NB4 (cell line): Measurements from ENCODE around the gene ADAMTSL2.

Source experiments
- DNase-seq: peaks from one replicate; pipeline ENCODE4 v3.0.0; 2010; ENCODE audit warnings: low read depth
- H3K4me3 ChIP-seq: one replicate; pipeline ENCODE4 v1.5.1; 2011; ENCODE audit warnings: mild to moderate bottlenecking, low read depth, low read length, moderate library complexity
- MYC ChIP-seq: IDR thresholded peaks from 2 replicates; pipeline ENCODE4 v1.6.1; 2011; ENCODE audit warnings: low read depth, low read length
- POLR2A ChIP-seq: IDR thresholded peaks from 2 replicates; pipeline ENCODE4 v1.6.1; 2011; ENCODE audit warnings: mild to moderate bottlenecking; ENCODE audit not compliant: insufficient read length; ENCODE audit errors: extremely low read depth
- TF ChIP-seq, protein P1 (sequence below): IDR thresholded peaks from 2 replicates; pipeline ENCODE4 v1.6.1; 2011; ENCODE audit warnings: low read depth, low read length
- TF ChIP-seq, protein P2 (sequence below): IDR thresholded peaks from one replicate; pipeline ENCODE4 v1.5.1; 2012; ENCODE audit warnings: low read depth, low read length

ADAMTSL2 gene

DNA sequence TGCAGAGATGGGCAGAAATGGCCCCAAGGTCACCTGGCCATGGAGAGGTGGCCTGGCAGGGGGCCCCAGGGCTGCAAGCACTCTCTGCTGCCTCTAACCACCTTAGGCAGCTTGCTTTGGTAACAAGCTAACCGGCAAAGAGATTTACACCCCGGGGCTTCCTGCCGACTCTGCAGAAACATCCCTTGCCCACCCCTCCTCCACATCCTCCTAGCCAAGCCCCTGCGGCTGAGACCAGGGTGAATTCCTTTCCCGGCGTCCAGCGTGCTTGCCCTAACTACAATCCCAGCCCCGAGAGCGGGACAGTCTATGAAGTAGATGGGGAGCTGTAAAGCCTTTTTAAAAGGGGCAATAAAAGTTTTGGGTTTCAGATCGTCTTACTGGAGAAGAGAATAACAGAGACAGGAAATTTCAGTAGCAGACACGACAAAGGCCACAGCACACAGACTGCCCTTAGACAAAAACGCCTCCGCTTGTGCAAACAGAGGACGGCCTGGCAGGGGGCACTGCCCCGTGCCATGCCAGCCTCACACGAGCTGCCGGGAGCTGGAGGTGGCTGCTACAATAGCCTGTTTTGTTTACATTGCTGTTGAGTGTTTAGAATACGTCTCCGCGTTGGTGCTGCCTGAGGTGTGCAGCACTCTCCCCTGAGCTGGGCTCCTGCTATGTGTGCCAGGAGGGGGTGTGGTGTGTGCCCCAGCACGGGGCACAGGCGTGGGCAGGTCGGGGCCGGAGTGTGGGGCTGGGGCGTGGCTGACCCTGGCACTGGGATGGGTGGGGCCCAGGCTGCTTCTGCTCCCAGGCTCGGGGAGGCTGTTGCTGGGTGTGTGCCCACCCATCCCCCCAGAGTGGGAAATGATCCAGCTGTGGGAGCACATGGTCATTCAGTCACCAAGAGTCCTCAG, 25.1 kb upstream of the ADAMTSL2 start:
- TF ChIP-seq, protein P1, sequence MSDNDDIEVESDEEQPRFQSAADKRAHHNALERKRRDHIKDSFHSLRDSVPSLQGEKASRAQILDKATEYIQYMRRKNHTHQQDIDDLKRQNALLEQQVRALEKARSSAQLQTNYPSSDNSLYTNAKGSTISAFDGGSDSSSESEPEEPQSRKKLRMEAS, result no peak
- TF ChIP-seq POLR2A (no peak), MYC (no peak)
- TF ChIP-seq, protein P2, sequence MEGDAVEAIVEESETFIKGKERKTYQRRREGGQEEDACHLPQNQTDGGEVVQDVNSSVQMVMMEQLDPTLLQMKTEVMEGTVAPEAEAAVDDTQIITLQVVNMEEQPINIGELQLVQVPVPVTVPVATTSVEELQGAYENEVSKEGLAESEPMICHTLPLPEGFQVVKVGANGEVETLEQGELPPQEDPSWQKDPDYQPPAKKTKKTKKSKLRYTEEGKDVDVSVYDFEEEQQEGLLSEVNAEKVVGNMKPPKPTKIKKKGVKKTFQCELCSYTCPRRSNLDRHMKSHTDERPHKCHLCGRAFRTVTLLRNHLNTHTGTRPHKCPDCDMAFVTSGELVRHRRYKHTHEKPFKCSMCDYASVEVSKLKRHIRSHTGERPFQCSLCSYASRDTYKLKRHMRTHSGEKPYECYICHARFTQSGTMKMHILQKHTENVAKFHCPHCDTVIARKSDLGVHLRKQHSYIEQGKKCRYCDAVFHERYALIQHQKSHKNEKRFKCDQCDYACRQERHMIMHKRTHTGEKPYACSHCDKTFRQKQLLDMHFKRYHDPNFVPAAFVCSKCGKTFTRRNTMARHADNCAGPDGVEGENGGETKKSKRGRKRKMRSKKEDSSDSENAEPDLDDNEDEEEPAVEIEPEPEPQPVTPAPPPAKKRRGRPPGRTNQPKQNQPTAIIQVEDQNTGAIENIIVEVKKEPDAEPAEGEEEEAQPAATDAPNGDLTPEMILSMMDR, result no peak
- DNase-seq, result no peak
- H3K4me3 ChIP-seq, result no peak overlapping the region

DNA sequence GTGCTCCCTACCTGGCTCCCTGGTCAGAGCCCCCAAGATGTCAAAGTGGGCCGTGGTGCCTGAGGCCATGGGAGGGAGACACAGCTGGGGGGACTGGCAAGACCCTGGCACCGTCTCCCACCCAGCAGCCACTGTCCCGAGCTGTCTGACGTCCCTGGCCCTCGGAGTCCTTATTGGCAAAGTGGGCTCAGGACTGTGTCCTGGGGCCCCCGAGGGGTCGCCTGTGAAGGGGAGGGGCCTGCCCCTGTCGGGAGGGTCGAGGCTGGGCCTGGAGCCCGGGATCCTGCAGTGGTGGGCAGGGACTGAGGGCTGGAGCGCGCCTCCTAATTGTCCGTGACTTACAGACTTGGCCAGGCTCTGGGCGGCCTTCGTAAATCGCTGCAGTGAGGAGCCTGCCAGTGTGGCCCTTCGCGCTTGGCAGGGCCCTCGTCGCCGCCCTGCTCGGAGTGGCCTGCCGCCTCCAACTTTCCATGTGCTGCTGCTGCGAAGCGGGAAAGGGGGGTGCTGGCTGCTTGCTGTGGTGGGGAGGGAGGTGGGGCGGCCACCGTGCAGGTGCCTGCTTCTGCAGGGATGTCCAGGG, 23.5 kb upstream of the ADAMTSL2 start:
- TF ChIP-seq, protein P1, result no peak
- TF ChIP-seq, protein P2, result no peak
- TF ChIP-seq MYC, result no peak
- no peak for TF ChIP-seq POLR2A

DNA sequence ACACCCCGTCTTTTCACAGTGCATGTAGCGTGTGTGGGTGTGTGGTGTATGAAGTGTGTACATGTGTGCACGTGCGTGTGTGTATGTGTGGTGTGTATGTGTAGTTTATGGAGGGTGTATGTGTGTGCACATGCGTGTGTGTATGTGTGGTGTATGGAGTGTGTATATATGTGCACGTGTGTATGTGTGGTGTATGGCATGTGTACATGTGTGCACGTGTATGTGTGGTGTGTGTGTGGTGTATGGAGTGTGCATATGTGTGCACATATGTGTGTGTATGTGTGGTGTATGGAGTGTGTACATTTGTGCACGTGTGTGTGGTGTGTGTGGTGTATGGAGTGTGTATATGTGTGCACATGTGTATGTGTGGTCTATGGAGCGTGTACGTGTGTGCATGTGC, 22.9 kb upstream of the ADAMTSL2 start:
- no peak for DNase-seq
- H3K4me3 ChIP-seq, result no peak overlapping the region
- TF ChIP-seq POLR2A (no peak), MYC (no peak)
- TF ChIP-seq, protein P1, result no peak
- TF ChIP-seq, protein P2, result no peak

More for the DNA sequence above, 23.5 kb upstream of the ADAMTSL2 start:
- DNase-seq, result no peak
- no peak overlapping the region for H3K4me3 ChIP-seq

DNA sequence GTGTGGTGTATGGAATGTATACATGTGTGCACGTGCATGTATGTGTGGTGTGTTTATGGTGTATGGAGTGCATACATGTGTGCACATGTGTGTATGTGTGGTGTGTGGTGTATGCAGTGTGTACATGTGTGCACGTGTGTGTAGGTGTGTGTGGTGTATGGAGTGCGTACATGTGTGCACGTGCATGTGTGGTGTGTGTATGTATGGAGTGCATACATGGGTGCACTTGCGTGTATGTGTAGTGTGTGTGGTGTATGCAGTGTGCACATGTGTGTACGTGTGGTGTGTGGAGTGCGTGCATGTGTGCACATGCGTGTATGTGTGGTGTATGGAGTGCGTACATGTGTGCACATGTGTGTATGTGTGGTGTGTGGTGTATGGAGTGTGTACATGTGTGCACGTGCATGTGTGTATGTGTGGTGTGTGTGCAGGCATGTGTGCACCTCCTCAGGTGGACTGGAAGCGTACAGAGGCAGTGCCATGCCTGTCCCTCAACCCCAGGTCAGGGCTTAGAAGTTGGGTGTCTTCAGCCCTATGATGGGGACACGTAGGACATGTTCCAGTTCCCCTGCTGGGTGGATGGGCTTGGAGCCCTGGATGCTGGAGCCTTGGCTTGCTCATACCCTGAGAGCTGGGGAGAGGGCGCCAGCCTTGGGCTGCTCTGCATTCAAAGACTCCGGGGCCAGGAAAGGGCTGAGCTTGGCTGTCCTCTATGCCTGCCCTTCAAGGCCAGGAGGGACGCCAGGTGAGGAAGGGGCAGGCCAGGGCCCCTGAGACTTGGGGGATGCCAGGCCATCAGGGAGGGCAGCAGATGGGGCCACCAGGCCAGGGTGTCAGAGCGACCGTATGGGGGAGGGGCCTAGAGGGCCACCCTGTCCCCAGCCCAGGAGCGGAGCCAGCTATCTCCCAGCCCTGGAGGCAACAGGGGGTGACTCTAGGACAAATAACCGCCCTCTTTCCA, 22.0 kb upstream of the ADAMTSL2 start:
- DNase-seq, result no peak
- TF ChIP-seq MYC (no peak), POLR2A (no peak)
- TF ChIP-seq, protein P2, result no peak
- TF ChIP-seq, protein P1, result no peak
- H3K4me3 ChIP-seq, result no peak overlapping the region

DNA sequence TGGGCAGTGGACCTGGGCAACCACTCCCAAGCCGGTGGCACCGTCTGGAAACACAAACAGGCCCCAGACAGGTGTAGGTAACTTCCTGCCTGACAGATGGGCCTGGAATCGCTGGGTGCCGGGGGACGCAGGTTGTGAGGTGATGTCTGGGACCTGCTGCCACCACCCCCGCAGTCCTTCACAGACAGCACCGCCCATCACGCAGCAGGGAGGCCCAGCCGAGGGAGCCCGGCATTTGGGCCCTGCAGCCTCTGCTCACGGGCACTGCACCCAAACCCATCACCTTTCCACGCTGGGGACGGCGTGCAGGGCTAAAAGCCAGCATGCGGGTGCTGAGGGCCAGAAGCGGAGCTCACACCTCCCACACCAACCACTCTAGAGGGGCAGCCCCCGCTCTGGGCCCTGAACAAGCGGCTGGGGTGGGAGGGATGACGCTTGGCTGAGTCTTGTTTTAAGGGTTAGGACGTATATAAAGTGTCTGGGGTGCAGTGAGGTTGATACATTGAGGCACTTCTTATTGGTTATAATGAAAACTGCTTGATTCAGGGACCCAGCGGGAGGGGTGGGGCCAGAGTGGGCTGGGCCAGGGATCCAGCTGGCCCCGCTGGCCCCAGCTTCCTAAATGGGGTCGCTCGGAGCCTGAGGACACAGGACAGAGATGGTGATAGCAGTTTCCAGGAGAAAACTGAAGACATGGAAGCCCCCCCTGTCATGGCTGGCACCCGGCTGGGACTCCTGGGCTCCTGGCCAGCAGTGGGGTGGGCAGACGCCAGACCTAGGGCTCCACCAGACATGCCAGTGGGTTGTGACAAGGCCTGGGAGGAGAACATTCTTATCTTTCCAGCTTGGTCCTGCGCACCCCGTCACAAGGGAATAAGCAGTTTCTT, 21.0 kb upstream of the ADAMTSL2 start:
- TF ChIP-seq, protein P1, result no peak
- TF ChIP-seq MYC (no peak), POLR2A (no peak)
- TF ChIP-seq, protein P2, result no peak
- H3K4me3 ChIP-seq, result no peak overlapping the region
- DNase-seq, result no peak
